CD4-positive, alpha-beta T cell (primary cell): ENCODE data around the gene PDHA1. TPM values are rescaled to one million over a fixed set of nuclear protein-coding genes. Genes with fewer than 3 reads are reported as not detected.

Experiments
- ATAC-seq: fragments of 200-7000 bp; cut with Tn5 transposase; one replicate; pipeline ENCODE4 v1.10.0; 2022; ENCODE audit warnings: mild to moderate bottlenecking; ENCODE audit not compliant: poor library complexity
- CTCF ChIA-PET: fragments of 350-600 bp; sonication (Branson Sonifier 250); formaldehyde crosslinking; loops from one replicate; lab custom pipeline; 2021; ENCODE audit warnings: antibody characterized with exemption, inconsistent platforms; lab: Charles Lee
- POLR2A ChIA-PET: fragments of 350-600 bp; sonication (Branson Sonifier 250); formaldehyde crosslinking; loops from one replicate; lab custom pipeline; 2021; ENCODE audit warnings: antibody characterized with exemption, inconsistent platforms; lab: Charles Lee
- DNase-seq, 14 experiments: peaks; one replicate each; pipeline ENCODE4 v3.0.0-alpha.2; 2013 to 2020; ENCODE audit warnings: mixed read lengths in 2 of 14
- H3K27ac ChIP-seq, 2 donors: one replicate each; pipeline versions ENCODE4 v1.5.1 to v1.7.0; 2013; ENCODE audit warnings: low read length in 2 of 2, low read depth in 1 of 2, mild to moderate bottlenecking in 1 of 2
- H3K27me3 ChIP-seq, 2 experiments: 1 replicate in 1 of 2; 2 replicates in 1 of 2; pipeline versions ENCODE4 v1.6.1 to v1.7.0; 2013; ENCODE audit warnings: low read length in 2 of 2, control low read depth in 1 of 2, mild to moderate bottlenecking in 1 of 2, moderate library complexity in 1 of 2; ENCODE audit not compliant: insufficient read depth in 2 of 2, control insufficient read depth in 1 of 2
- H3K36me3 ChIP-seq: one replicate; pipeline ENCODE4 v1.6.1; 2013; ENCODE audit warnings: low read length, control low read depth; ENCODE audit not compliant: insufficient read depth
- H3K4me1 ChIP-seq: one replicate; pipeline ENCODE4 v1.6.1; 2013; ENCODE audit warnings: low read length, control low read depth; ENCODE audit not compliant: insufficient read depth
- H3K4me3 ChIP-seq: one replicate; pipeline ENCODE4 v1.5.1; 2013; ENCODE audit warnings: mild to moderate bottlenecking, low read length, moderate library complexity
- H3K9me3 ChIP-seq, 2 experiments: 1 replicate in 1 of 2; 2 replicates in 1 of 2; pipeline versions ENCODE4 v1.6.1 to v1.7.0; 2013; ENCODE audit warnings: low read length in 2 of 2, mild to moderate bottlenecking in 2 of 2, control low read depth in 1 of 2, moderate library complexity in 1 of 2; ENCODE audit not compliant: control insufficient read depth in 1 of 2, insufficient read depth in 1 of 2
- H3K27ac Mint-ChIP-seq: one replicate; pipeline ENCODE4 v1.8.0; 2020; ENCODE audit warnings: mixed read lengths
- H3K27me3 Mint-ChIP-seq: one replicate; pipeline ENCODE4 v1.8.0; 2021; ENCODE audit warnings: mixed read lengths
- H3K36me3 Mint-ChIP-seq: one replicate; pipeline ENCODE4 v1.8.0; 2021; ENCODE audit warnings: low read depth, mixed read lengths
- H3K4me1 Mint-ChIP-seq: one replicate; pipeline ENCODE4 v1.8.0; 2021; ENCODE audit warnings: low read depth, mixed read lengths
- H3K4me3 Mint-ChIP-seq: one replicate; pipeline ENCODE4 v1.8.0; 2020; ENCODE audit warnings: mild to moderate bottlenecking, mixed read lengths
- H3K9me3 Mint-ChIP-seq: one replicate; pipeline ENCODE4 v1.8.0; 2020; ENCODE audit warnings: mixed read lengths
- CTCF ChIP-seq: fragments of 200-600 bp; IDR thresholded peaks from one replicate; pipeline ENCODE4 v1.8.0; 2022; ENCODE audit warnings: antibody characterized with exemption, mild to moderate bottlenecking
- intact Hi-C, 2 experiments: fragments of 100-400 bp; cut with DNase I in 1 of 2; cut with micrococcal nuclease in 1 of 2; formaldehyde crosslinking; loops; one replicate each; pipeline versions ENCODE4 v1.15.1 to v1.9.0; 2023 to 2025; cut with DNase I, micrococcal nuclease
- total RNA-seq, 174 experiments: library from RNA in 2 of 174; stranded (reverse) in 2 of 174; gene quantifications; one replicate each; pipeline ENCODE4 v1.2.3 and lab custom pipeline; 2021 to 2026

PDHA1 gene
- total RNA-seq, 2 experiments from 2014 or later: 95.8 to 99.0 TPM

- intact Hi-C loops: loop anchor here (2.0 to 10.0 kb wide), 3 partner anchors 397 to 660 kb away; partner anchors contain the start of gene RS1 (in 1 of the 2)
- no peak overlapping the region for H3K27ac Mint-ChIP-seq
- no peaks in the 10 kb centered on the region for H3K4me1 Mint-ChIP-seq
- H3K9me3 Mint-ChIP-seq: no peaks in the 10 kb centered on the region
- H3K27ac ChIP-seq: no peak overlapping the region
- CTCF ChIA-PET: no interaction called here
- H3K27me3 Mint-ChIP-seq: peaks cover 4% of the 10 kb centered on the region
- H3K27me3 ChIP-seq: no peaks in the 10 kb centered on the region
- ATAC-seq: no peak
- no peak overlapping the region for H3K4me3 Mint-ChIP-seq
- no peak for TF ChIP-seq CTCF
- H3K36me3 Mint-ChIP-seq: no peaks in the 10 kb centered on the region
- no peaks in the 10 kb centered on the region for H3K4me1 ChIP-seq
- POLR2A ChIA-PET: no interaction called here
- DNase-seq: no peak
- no peaks in the 10 kb centered on the region for H3K36me3 ChIP-seq
- peaks cover 0 to 9% of the 10 kb centered on the region in 2 experiments for H3K9me3 ChIP-seq
- no peak overlapping the region for H3K4me3 ChIP-seq
Observed at GRCh38 chrX:19331831-19332230, 11.9 kb upstream of the PDHA1 start.

DNA sequence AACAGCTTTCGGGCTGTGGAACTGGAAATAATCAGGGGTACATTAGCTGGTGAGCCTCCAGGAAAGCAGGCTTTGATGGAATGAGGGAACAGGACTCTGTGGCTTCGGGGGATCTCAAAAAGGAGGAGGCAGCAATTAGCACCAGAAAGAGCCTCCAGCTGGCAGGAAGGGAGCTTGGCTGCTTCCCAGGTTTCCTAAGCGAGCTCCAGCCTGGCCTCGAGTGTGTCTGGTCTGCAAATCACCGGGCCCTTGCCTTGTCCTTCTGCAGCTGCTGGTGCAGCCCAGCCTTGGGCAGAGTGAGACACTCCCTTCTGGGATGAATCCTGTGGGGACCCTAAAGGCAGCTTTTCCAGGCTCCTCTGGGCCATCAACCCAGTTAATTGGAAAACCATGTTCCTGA, 10.7 kb upstream of the PDHA1 start:
- no peaks in the 10 kb centered on the region for H3K4me1 Mint-ChIP-seq
- TF ChIP-seq CTCF: no peak
- no peaks in the 10 kb centered on the region for H3K36me3 Mint-ChIP-seq
- no peak for ATAC-seq
- Histone ChIP-seq H3K9me3 (peaks cover 0 to 9% of the 10 kb centered on the region in 2 experiments), H3K27me3 (no peaks in the 10 kb centered on the region), H3K27ac (no peak overlapping the region), H3K4me3 (no peak overlapping the region), H3K4me1 (no peaks in the 10 kb centered on the region), H3K36me3 (no peaks in the 10 kb centered on the region)
- intact Hi-C loops: loop anchor here (2.0 to 10.0 kb wide), 3 partner anchors 398 to 661 kb away; partner anchors contain the start of gene RS1 (in 1 of the 2)
- no peaks in the 10 kb centered on the region for H3K27me3 Mint-ChIP-seq
- H3K27ac Mint-ChIP-seq: no peak overlapping the region
- H3K4me3 Mint-ChIP-seq: no peak overlapping the region
- H3K9me3 Mint-ChIP-seq: no peaks in the 10 kb centered on the region
- ChIA-PET POLR2A (no interaction called here), CTCF (interaction anchor here (0.6 to 2.2 kb wide), 5 partner anchors 13 to 1593 kb away, joined by 3 to 8 read pairs (median 5); partner anchors contain the start of gene CDKL5)
- DNase-seq: no peak

- Histone ChIP-seq H3K27me3 (no peaks in the 10 kb centered on the region), H3K4me1 (no peaks in the 10 kb centered on the region), H3K27ac (no peak overlapping the region), H3K9me3 (peaks cover 0 to 9% of the 10 kb centered on the region in 2 experiments), H3K4me3 (no peak overlapping the region), H3K36me3 (no peaks in the 10 kb centered on the region)
- peak in 3 of 14 experiments; percentile 10 to 45 (median 30) for DNase-seq
- Mint-ChIP-seq H3K9me3 (no peaks in the 10 kb centered on the region), H3K4me1 (no peaks in the 10 kb centered on the region), H3K36me3 (no peaks in the 10 kb centered on the region), H3K27me3 (no peaks in the 10 kb centered on the region), H3K27ac (no peak overlapping the region), H3K4me3 (no peak overlapping the region)
- peak; percentile 32 for ATAC-seq
- CTCF ChIA-PET: interaction anchor here (1.4 to 2.2 kb wide), 2 partner anchors 350 to 910 kb away, joined by 5 to 8 read pairs; partner anchors contain the start of gene CDKL5
- TF ChIP-seq CTCF: no peak
- POLR2A ChIA-PET: no interaction called here
- intact Hi-C loops: loop anchor here (1.0 to 10.0 kb wide), 3 partner anchors 400 to 944 kb away; partner anchors contain the start of gene RS1 (in 1 of the 2)
Observed at GRCh38 chrX:19334945-19335626, 8.6 kb upstream of the PDHA1 start.
